IMR-90 (cell line): ENCODE data around the gene ERICH6B. TPM values are rescaled to one million over a fixed set of nuclear protein-coding genes. Genes with fewer than 3 reads are reported as not detected.

ENCODE experiments used
- ATAC-seq: fragments of 200-7000 bp; cut with Tn5 transposase; 2 replicates; pipeline ENCODE4 v1.9.1; 2020; ENCODE audit warnings: low read depth, mild to moderate bottlenecking, moderate library complexity
- BruUV-seq: library from RNA; stranded (reverse); fragments of 400-500 nt; replicated peaks from 2 replicates; lab custom pipeline; 2021; lab: Mats Ljungman, UMichigan
- CTCF ChIA-PET: fragments of 300-600 bp; formaldehyde crosslinking; extraction: SDS; loops from one replicate; lab custom pipeline; 2021; ENCODE audit warnings: antibody characterized with exemption; lab: Yijun Ruan, JAX
- POLR2A ChIA-PET: fragments of 300-600 bp; sonication (Branson Sonifier 250); formaldehyde crosslinking; loops from one replicate; lab custom pipeline; 2022; ENCODE audit warnings: antibody characterized with exemption; ENCODE audit not compliant: unreplicated experiment; lab: Charles Lee
- DNase-seq: peaks from one replicate; pipeline ENCODE4 v3.0.0; 2013
- H2AFZ ChIP-seq: replicated peaks from 2 replicates; pipeline ENCODE3; 2013; ENCODE audit warnings: low read length, mild to moderate bottlenecking; ENCODE audit not compliant: poor library complexity
- H2AK5ac ChIP-seq: 2 replicates; pipeline ENCODE4 v1.6.1; 2013; ENCODE audit warnings: low read depth, low read length, inconsistent platforms
- H2AK9ac ChIP-seq: replicated peaks from 2 replicates; pipeline ENCODE3; 2013; ENCODE audit warnings: mild to moderate bottlenecking, low read depth, low read length, moderate library complexity; ENCODE audit not compliant: poor library complexity
- H2BK120ac ChIP-seq: 2 replicates; pipeline ENCODE4 v1.6.1; 2013; ENCODE audit warnings: low read depth, low read length, inconsistent platforms
- H2BK15ac ChIP-seq: 3 replicates; pipeline ENCODE4 v1.6.1; 2013; ENCODE audit warnings: low read depth, low read length, inconsistent platforms
- H2BK20ac ChIP-seq: 2 replicates; pipeline ENCODE4 v1.6.1; 2013; ENCODE audit warnings: low read depth, mild to moderate bottlenecking, inconsistent platforms, low read length, moderate library complexity
- H2BK5ac ChIP-seq: 2 replicates; pipeline ENCODE4 v1.6.1; 2013; ENCODE audit warnings: mild to moderate bottlenecking, low read depth, low read length, inconsistent platforms; ENCODE audit not compliant: poor library complexity, severe bottlenecking
- H3K14ac ChIP-seq: replicated peaks from 2 replicates; pipeline ENCODE4 v1.6.1; 2013; ENCODE audit warnings: low read depth, low read length, inconsistent platforms
- H3K18ac ChIP-seq: 2 replicates; pipeline ENCODE4 v1.6.1; 2013; ENCODE audit warnings: low read depth, low read length, control low read depth
- H3K23ac ChIP-seq: 2 replicates; pipeline ENCODE4 v1.6.1; 2013; ENCODE audit warnings: low read depth, low read length, inconsistent platforms
- H3K27ac ChIP-seq: 2 replicates; pipeline ENCODE4 v1.5.1; 2013; ENCODE audit warnings: mild to moderate bottlenecking, control low read depth, low read length; ENCODE audit not compliant: insufficient read depth
- H3K27me3 ChIP-seq: 2 replicates; pipeline ENCODE4 v1.6.1; 2013; ENCODE audit warnings: low read length; ENCODE audit not compliant: control insufficient read depth, insufficient read depth
- H3K36me3 ChIP-seq: 2 replicates; pipeline ENCODE4 v1.6.1; 2013; ENCODE audit warnings: low read length, mixed read lengths; ENCODE audit not compliant: control insufficient read depth, insufficient read depth
- H3K4ac ChIP-seq: 2 replicates; pipeline ENCODE4 v1.6.1; 2013; ENCODE audit warnings: low read depth, low read length, inconsistent platforms
- H3K4me1 ChIP-seq: 2 replicates; pipeline ENCODE4 v1.6.1; 2013; ENCODE audit warnings: low read length, mixed read lengths; ENCODE audit not compliant: control insufficient read depth, insufficient read depth
- H3K4me2 ChIP-seq: 2 replicates; pipeline ENCODE4 v1.6.1; 2013; ENCODE audit warnings: low read depth, mild to moderate bottlenecking, control low read depth, low read length, moderate library complexity
- H3K4me3 ChIP-seq: 2 replicates; pipeline ENCODE4 v1.5.1; 2013; ENCODE audit warnings: low read depth, mild to moderate bottlenecking, control low read depth, low read length, moderate library complexity; ENCODE audit not compliant: insufficient read depth
- H3K56ac ChIP-seq: 2 replicates; pipeline ENCODE4 v1.6.1; 2013; ENCODE audit warnings: low read length, inconsistent platforms; ENCODE audit not compliant: insufficient read depth; ENCODE audit errors: extremely low read depth
- H3K79me1 ChIP-seq, 2 experiments: 2 replicates each; pipeline ENCODE4 v1.6.1; 2013; ENCODE audit warnings: low read length in 2 of 2, inconsistent platforms in 1 of 2, low read depth in 1 of 2
- H3K9ac ChIP-seq: 2 replicates; pipeline ENCODE4 v1.6.1; 2013; ENCODE audit warnings: low read depth, low read length, control low read depth
- H3K9me1 ChIP-seq: 2 replicates; pipeline ENCODE4 v1.6.1; 2013; ENCODE audit warnings: low read length, inconsistent platforms; ENCODE audit not compliant: insufficient read depth
- H3K9me3 ChIP-seq: 2 replicates; pipeline ENCODE4 v1.6.1; 2013; ENCODE audit warnings: low read length; ENCODE audit not compliant: control insufficient read depth, insufficient read depth
- H4K20me1 ChIP-seq: 2 replicates; pipeline ENCODE4 v1.6.1; 2013; ENCODE audit warnings: low read length, inconsistent platforms; ENCODE audit not compliant: insufficient read depth
- H4K5ac ChIP-seq: 2 replicates; pipeline ENCODE4 v1.6.1; 2013; ENCODE audit warnings: mild to moderate bottlenecking, low read depth, low read length, control low read depth
- H4K8ac ChIP-seq, 2 experiments: 2 replicates each; pipeline ENCODE4 v1.6.1; 2013; ENCODE audit warnings: low read depth in 2 of 2, low read length in 2 of 2, control low read depth in 1 of 2, inconsistent platforms in 1 of 2
- H4K91ac ChIP-seq: 2 replicates; pipeline ENCODE4 v1.6.1; 2013; ENCODE audit warnings: low read depth, low read length, inconsistent platforms; ENCODE audit not compliant: insufficient read depth
- BHLHE40 ChIP-seq: fragments of 150-350 bp; IDR thresholded peaks from 2 replicates; pipeline ENCODE4 v1.6.1; 2016; ENCODE audit warnings: mild to moderate bottlenecking, low read depth, low read length
- CHD1 ChIP-seq: IDR thresholded peaks from 2 replicates; pipeline ENCODE4 v1.6.1; 2012; ENCODE audit warnings: low read depth, low read length, improper control_type of control experiment
- CTCF ChIP-seq: conservative IDR thresholded peaks from 2 replicates; pipeline ENCODE4 v1.5.1; 2012; ENCODE audit warnings: mild to moderate bottlenecking, low read depth, low read length, improper control_type of control experiment
- ELK1 ChIP-seq: fragments of 150-350 bp; IDR thresholded peaks from 2 replicates; pipeline ENCODE4 v1.6.1; 2016; ENCODE audit warnings: low read depth, mild to moderate bottlenecking, low read length, moderate library complexity, borderline replicate concordance
- FOS ChIP-seq: fragments of 150-350 bp; IDR thresholded peaks from 2 replicates; pipeline ENCODE4 v1.6.1; 2016; ENCODE audit warnings: low read depth, low read length
- MAFK ChIP-seq: IDR thresholded peaks from 2 replicates; pipeline ENCODE4 v1.6.1; 2012; ENCODE audit warnings: low read depth, low read length, improper control_type of control experiment
- MXI1 ChIP-seq: IDR thresholded peaks from 2 replicates; pipeline ENCODE4 v1.6.1; 2012; ENCODE audit warnings: low read depth, mild to moderate bottlenecking, low read length, moderate library complexity, borderline replicate concordance
- NFE2L2 ChIP-seq: fragments of 150-350 bp; IDR thresholded peaks from 2 replicates; pipeline ENCODE4 v1.6.1; 2016; ENCODE audit warnings: low read depth, mild to moderate bottlenecking, low read length
- POLR2A ChIP-seq: IDR thresholded peaks from 2 replicates; pipeline ENCODE4 v1.6.1; 2012; ENCODE audit warnings: mild to moderate bottlenecking, low read depth, low read length
- RCOR1 ChIP-seq: IDR thresholded peaks from 2 replicates; pipeline ENCODE4 v1.6.1; 2012; ENCODE audit warnings: mild to moderate bottlenecking, low read length, improper control_type of control experiment; ENCODE audit not compliant: insufficient replicate concordance
- RFX5 ChIP-seq: IDR thresholded peaks from 2 replicates; pipeline ENCODE4 v1.8.0; 2012; ENCODE audit warnings: low read depth, mild to moderate bottlenecking, low read length, moderate library complexity
- SMC3 ChIP-seq: fragments of 150-350 bp; IDR thresholded peaks from 2 replicates; pipeline ENCODE4 v1.6.1; 2016; ENCODE audit warnings: low read depth, mild to moderate bottlenecking, antibody characterized with exemption, low read length, moderate library complexity
- USF2 ChIP-seq: fragments of 150-350 bp; IDR thresholded peaks from 2 replicates; pipeline ENCODE4 v1.6.1; 2017; ENCODE audit warnings: mild to moderate bottlenecking, antibody characterized with exemption, low read length, low read depth
- dilution Hi-C: fragments of 300-500 bp; cut with HindIII; formaldehyde crosslinking; loops from one replicate; pipeline ENCODE4 v1.14.3; 2018; ENCODE audit warnings: low sequenced_read_pairs; ENCODE audit not compliant: unreplicated experiment
- in situ Hi-C: fragments of 300-500 bp; cut with MboI; formaldehyde crosslinking; loops from 3 replicates; pipeline ENCODE4 v1.14.3; 2019; ENCODE audit warnings: low sequenced_read_pairs, inconsistent platforms, mixed read lengths
- intact Hi-C: fragments of 100-400 bp; cut with micrococcal nuclease; formaldehyde crosslinking; loops from 2 replicates; pipeline ENCODE4 v1.10.0; 2022
- polyA plus RNA-seq, 3 experiments: library from polyadenylated mRNA; depleted of rRNA; stranded (reverse); fragments of >200 nt; gene quantifications; 2 replicates each; pipeline ENCODE4 v1.2.3, GENCODE V29; 2012; ENCODE audit warnings: low replicate concordance in 1 of 3
- total RNA-seq: library from RNA; depleted of rRNA; stranded (reverse); fragments of >200 nt; gene quantifications from 2 replicates; pipeline ENCODE4 v1.2.3, GENCODE V29; 2012

Gene ERICH6B
- total and polyA plus RNA-seq, 2 of the 4 experiments (the other 2 are of a cell fraction) = not detected

GRCh38 chr13:45565331-45565730 lies 50.2 kb downstream of the ERICH6B start:
- H3K9me3 ChIP-seq = peaks cover 3% of the 10 kb centered on the region; the same call in 1 of the 2 replicates
- H3K4ac ChIP-seq = no peak overlapping the region
- in situ Hi-C loops = no loop called here
- intact Hi-C loops = no loop called here
- no peaks in the 10 kb centered on the region for H3K79me1 ChIP-seq
- no peak overlapping the region for H4K5ac ChIP-seq
- H3K23ac ChIP-seq = no peak overlapping the region
- no peak overlapping the region for H2BK5ac ChIP-seq
- CTCF ChIA-PET = no interaction called here
- H4K20me1 ChIP-seq = no peaks in the 10 kb centered on the region
- H3K18ac ChIP-seq = no peak overlapping the region
- H3K27me3 ChIP-seq = peaks cover 15% of the 10 kb centered on the region
- no peak overlapping the region for H2BK20ac ChIP-seq
- H2BK120ac ChIP-seq = no peak overlapping the region
- no peak overlapping the region for H2AK5ac ChIP-seq
- no peak overlapping the region for H3K14ac ChIP-seq
- BruUV-seq = no TSS peak
- no peak overlapping the region for H2AFZ ChIP-seq
- H3K4me3 ChIP-seq = no peak overlapping the region
- TF ChIP-seq CTCF (no peak), NFE2L2 (no peak), USF2 (no peak), MAFK (no peak), MXI1 (no peak), POLR2A (no peak), SMC3 (no peak), FOS (no peak), CHD1 (no peak), RFX5 (no peak), BHLHE40 (no peak), RCOR1 (no peak), ELK1 (no peak)
- H3K4me2 ChIP-seq = no peak overlapping the region
- H3K9ac ChIP-seq = no peak overlapping the region
- no peaks in the 10 kb centered on the region for H3K4me1 ChIP-seq
- no peak overlapping the region for H3K27ac ChIP-seq
- H3K36me3 ChIP-seq = no peaks in the 10 kb centered on the region
- H4K91ac ChIP-seq = no peak overlapping the region
- no peak for DNase-seq
- H2BK15ac ChIP-seq = no peak overlapping the region
- no peak overlapping the region for H3K56ac ChIP-seq
- H3K9me1 ChIP-seq = no peaks in the 10 kb centered on the region; the same call in 1 of the 2 replicates
- dilution Hi-C loops = no loop called here
- no peak overlapping the region for H4K8ac ChIP-seq
- POLR2A ChIA-PET = no interaction called here
- H2AK9ac ChIP-seq = no peak overlapping the region
- ATAC-seq = no peak
